GM23248 (cell line): ENCODE data around the gene ZBTB46.

Source experiments
- EZH2 ChIP-seq: fragments of 200-600 bp; sonication (generic); IDR thresholded peaks from 2 replicates; pipeline ENCODE4 v1.6.1; 2018; ENCODE audit warnings: antibody characterized with exemption, mild to moderate bottlenecking; ENCODE audit not compliant: insufficient read depth, poor library complexity, severe bottlenecking
- EZH2phosphoT487 ChIP-seq: fragments of 200-600 bp; sonication (generic); IDR thresholded peaks from 2 replicates; pipeline ENCODE4 v1.6.1; 2018; ENCODE audit warnings: antibody characterized with exemption, moderate library complexity, mild to moderate bottlenecking, low read depth; ENCODE audit not compliant: insufficient read depth

GRCh38 chr20:63811491-63811875, 19.6 kb downstream of the ZBTB46 start:
- TF ChIP-seq EZH2 = no peak
- no peak for TF ChIP-seq EZH2phosphoT487
